HFF-Myc (cell line): ENCODE results near the gene AFF3.

Experiments
- DNase-seq: peaks from one replicate; pipeline ENCODE4 v3.0.0-alpha.2; 2011; ENCODE audit warnings: low read depth; ENCODE audit errors: extremely low read depth
- H3K4me3 ChIP-seq: replicated peaks from 2 replicates; pipeline ENCODE4 v1.5.1; 2011; ENCODE audit warnings: low read depth, mild to moderate bottlenecking, control low read depth, low read length
- TF ChIP-seq, protein P1 (sequence below): IDR thresholded peaks from 2 replicates; pipeline ENCODE4 v1.5.1; 2012; ENCODE audit warnings: mild to moderate bottlenecking, low read depth, low read length, control low read depth; ENCODE audit errors: missing control alignments

The AFF3 gene

DNA sequence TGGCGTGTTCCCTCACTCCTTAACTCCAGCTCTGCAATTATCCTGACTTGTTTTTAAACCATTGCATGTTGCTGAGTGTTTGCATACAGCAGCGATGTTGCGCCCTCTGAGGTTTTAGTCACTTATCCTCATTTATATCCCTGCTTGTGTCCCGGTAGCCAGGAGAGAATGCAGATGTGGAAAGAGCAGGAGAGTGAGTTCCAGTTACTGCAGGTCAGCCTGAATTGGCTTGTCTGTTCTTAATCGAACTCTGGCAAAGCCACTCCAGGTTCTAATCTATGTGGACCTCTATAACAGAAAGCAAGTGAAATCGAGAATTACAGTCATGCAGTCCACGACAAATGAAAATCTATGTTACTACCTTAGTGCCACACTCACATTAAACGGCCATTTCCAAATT is 357.4 kb downstream of the AFF3 start:
- TF ChIP-seq, protein P1, sequence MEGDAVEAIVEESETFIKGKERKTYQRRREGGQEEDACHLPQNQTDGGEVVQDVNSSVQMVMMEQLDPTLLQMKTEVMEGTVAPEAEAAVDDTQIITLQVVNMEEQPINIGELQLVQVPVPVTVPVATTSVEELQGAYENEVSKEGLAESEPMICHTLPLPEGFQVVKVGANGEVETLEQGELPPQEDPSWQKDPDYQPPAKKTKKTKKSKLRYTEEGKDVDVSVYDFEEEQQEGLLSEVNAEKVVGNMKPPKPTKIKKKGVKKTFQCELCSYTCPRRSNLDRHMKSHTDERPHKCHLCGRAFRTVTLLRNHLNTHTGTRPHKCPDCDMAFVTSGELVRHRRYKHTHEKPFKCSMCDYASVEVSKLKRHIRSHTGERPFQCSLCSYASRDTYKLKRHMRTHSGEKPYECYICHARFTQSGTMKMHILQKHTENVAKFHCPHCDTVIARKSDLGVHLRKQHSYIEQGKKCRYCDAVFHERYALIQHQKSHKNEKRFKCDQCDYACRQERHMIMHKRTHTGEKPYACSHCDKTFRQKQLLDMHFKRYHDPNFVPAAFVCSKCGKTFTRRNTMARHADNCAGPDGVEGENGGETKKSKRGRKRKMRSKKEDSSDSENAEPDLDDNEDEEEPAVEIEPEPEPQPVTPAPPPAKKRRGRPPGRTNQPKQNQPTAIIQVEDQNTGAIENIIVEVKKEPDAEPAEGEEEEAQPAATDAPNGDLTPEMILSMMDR: no peak
- H3K4me3 ChIP-seq: no peak overlapping the region
- no peak for DNase-seq

DNA sequence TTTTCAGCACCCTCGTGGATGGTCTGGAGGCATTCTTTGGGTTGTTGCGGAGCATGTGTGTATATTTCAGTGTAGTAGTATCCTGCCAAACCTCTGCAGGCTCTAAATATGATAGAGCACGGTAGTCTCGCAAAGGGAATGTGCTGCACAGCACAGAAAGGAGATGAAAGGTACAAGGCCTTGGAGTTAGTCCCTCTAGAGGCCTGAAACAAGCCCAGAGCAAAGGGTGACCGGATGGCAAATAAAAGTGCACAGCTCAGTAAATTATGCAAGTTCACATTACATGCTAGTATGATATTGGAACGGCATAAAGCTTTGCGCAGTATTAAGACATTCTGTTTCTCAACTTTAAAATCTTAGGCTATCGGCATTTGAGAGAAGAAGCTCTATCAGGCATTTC is 358.1 kb downstream of the AFF3 start:
- TF ChIP-seq, protein P1: no peak
- H3K4me3 ChIP-seq: no peak overlapping the region

DNA sequence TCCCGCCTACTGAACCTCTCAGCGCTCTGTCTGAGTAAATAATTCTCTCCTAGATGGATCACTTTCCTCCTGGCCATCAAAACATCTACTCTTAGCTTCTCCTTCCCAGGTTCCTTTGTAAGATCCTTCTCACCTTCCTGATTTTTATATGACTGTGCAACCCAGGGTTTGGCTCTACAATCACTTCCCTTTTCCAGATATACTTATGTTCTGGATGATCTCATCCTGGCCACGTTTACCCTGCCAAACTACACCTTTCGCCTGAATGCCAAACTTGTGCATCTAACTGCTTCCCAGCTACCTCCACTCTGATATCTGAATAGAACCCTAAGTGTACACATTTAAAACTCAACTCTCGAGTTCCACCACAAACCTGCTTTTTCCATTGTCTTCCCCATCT is 362.1 kb downstream of the AFF3 start:
- no peak overlapping the region for H3K4me3 ChIP-seq
- TF ChIP-seq, protein P1: no peak
- no peak for DNase-seq

More for the DNA sequence above, 358.1 kb downstream of the AFF3 start:
- DNase-seq: no peak

DNA sequence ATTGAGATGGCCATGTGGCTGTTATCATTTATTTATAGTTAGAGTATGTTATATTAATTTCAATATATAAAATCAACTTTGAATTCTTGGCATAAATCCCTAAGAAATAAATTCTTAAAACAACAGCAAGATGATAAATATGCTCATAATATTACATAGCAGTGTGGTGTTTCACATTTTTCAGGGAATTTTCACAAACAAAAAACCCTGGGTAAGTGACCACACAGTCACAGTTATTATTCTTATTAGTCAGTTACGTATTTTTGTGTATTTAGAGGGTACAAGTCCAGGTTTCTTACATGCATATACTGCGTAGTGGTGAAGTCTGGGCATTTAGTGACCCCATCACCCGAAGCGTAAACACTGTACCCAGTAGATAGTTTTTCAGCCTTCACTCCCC is 363.1 kb downstream of the AFF3 start:
- TF ChIP-seq, protein P1: no peak
- DNase-seq: no peak
- H3K4me3 ChIP-seq: no peak overlapping the region

DNA sequence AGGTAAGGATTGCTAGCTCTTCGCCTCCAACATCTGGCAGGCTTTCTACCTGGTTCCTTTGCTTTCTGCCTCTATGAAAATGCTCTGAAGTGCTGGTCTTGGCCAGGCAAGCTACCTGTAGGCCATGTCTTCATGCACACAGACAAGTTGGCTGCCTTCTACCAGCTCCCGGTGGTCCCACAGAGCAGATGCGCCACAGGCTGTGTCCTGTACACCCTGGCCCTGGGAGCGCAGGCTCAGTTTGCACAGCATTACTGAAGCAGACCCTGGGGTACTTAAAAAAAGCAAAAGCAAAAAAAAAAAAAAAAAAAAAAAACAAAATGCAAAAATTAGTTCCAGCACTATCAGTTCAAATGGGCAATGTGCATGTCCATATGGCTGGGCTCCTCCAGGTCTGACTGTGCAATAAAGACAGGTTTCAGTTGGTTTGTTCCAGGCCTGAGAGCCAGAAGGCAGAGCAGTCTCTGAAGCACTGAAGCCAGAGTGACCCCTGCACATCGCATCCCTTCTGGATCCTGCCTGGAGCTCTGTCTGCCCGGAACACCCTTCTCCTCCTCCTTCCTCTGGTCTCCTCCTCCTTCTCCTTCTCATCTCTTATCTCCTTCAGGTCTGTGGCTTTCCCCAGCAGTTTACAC is 364.6 kb downstream of the AFF3 start:
- no peak overlapping the region for H3K4me3 ChIP-seq
- no peak for DNase-seq
- TF ChIP-seq, protein P1: no peak

DNA sequence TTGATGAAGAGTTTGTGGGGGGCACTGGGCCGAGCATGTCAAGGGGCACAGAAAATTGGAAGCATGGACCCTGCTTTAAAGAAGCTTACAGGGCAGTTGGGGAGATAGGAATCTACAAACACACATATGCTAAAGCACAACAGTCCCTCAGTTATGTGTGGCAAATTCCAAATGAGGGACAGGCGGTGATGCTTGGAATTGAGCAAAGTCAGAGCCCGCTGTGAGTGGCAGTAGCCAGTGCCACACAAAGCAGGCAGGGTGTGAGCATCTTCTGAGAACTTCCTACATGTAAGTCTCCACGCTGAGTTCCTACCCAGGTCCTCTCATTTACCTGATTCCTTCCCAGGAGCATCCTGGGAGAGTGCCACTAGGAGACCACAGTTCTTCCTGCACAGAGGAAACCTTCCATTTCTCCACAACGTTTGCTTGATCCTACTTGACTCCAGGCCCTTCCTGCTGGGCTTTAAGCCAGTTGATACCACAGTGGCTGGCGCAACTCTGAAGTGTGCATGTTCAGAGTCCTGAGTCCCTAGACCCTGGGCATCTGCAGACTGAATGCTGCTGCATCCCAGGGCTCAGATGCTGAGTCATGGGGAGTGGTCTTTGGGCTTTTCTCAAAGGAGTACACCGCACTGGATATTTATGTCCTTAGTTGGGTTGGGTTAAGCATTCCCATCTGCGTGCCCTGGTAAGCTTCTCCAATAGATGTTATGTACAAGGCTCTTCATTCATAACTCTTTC is 365.3 kb downstream of the AFF3 start:
- no peak for DNase-seq
- no peak overlapping the region for H3K4me3 ChIP-seq

More for the DNA sequence above, 365.3 kb downstream of the AFF3 start:
- TF ChIP-seq, protein P1: no peak
